Heart left ventricle (tissue), 16 donors: ENCODE results near the gene MGAT5. TPM values are rescaled to one million over a fixed set of nuclear protein-coding genes. Genes with fewer than 3 reads are reported as not detected.

ENCODE experiments used
- ATAC-seq, 4 donors: fragments of 200-7000 bp; cut with Tn5 transposase; one replicate each; pipeline ENCODE4 v1.9.1; 2020 to 2022; ENCODE audit warnings: moderate library complexity in 4 of 4, mild to moderate bottlenecking in 3 of 4, moderate number of reproducible peaks in 1 of 4
- DNase-seq, 5 donors: peaks; one replicate each; pipeline ENCODE4 v3.0.0-alpha.2; 2020
- H3K27ac ChIP-seq, 12 donors: fragments of 200-600 bp; sonication (generic) in 4 of 12; one replicate each; pipeline versions ENCODE4 v1.5.0 to v1.8.0; 2016 to 2022; ENCODE audit warnings: mild to moderate bottlenecking in 2 of 12
- H3K27me3 ChIP-seq, 9 donors: fragments of 200-600 bp; sonication (generic) in 2 of 9; one replicate each; pipeline versions ENCODE4 v1.5.1 to v1.8.0; 2016 to 2022; ENCODE audit warnings: mild to moderate bottlenecking in 3 of 9
- H3K36me3 ChIP-seq, 9 donors: fragments of 200-600 bp; sonication (generic) in 2 of 9; one replicate each; pipeline versions ENCODE4 v1.5.0 to v1.8.0; 2018 to 2022; ENCODE audit warnings: mild to moderate bottlenecking in 2 of 9
- H3K4me1 ChIP-seq, 12 donors: fragments of 200-600 bp; sonication (generic) in 4 of 12; one replicate each; pipeline versions ENCODE4 v1.5.0 to v1.8.0; 2016 to 2022; ENCODE audit warnings: mild to moderate bottlenecking in 3 of 12
- H3K4me3 ChIP-seq, 12 donors: fragments of 200-600 bp; sonication (generic) in 4 of 12; one replicate each; pipeline versions ENCODE4 v1.5.0 to v1.8.0; 2017 to 2022; ENCODE audit warnings: mild to moderate bottlenecking in 9 of 12, moderate library complexity in 4 of 12
- H3K9me3 ChIP-seq, 12 donors: fragments of 200-600 bp; sonication (generic) in 4 of 12; one replicate each; pipeline versions ENCODE4 v1.5.0 to v1.8.0; 2016 to 2022; ENCODE audit warnings: mild to moderate bottlenecking in 1 of 12
- POLR2A ChIP-seq, 2 donors: fragments of 450-650 bp; IDR thresholded peaks; one replicate each; pipeline ENCODE4 v1.6.1; 2017; ENCODE audit warnings: antibody characterized with exemption in 2 of 2, mild to moderate bottlenecking in 2 of 2, moderate library complexity in 2 of 2
- WGBS, 4 donors: extraction: QIAGEN DNeasy Blood & Tissue Kit in 2 of 4; methylation state at CpG; one replicate each; pipeline versions ENCODE4 v1.1.5 to v1.1.7; 2013 to 2018; 5-methylcytosine and 5-hydroxymethylcytosine counted together
- intact Hi-C, 10 donors: fragments of 100-400 bp; cut with DNase I; formaldehyde crosslinking; loops; one replicate each; pipeline versions ENCODE4 v1.11.1 to v1.14.2; 2022
- polyA plus RNA-seq, 2 donors: library from polyadenylated mRNA; stranded (reverse); fragments of 200-250 nt; gene quantifications; one replicate each; pipeline ENCODE4 v1.2.3, GENCODE V29; 2013
- total RNA-seq, 9 donors: library from RNA; depleted of rRNA in 2 of 9; stranded (reverse); fragments of >200 nt in 2 of 9; fragmentation: NEBNext Ultra II Directional in 3 of 9; extraction: Animal tissue kit (Norgen Biotek cat#: 25700) in 3 of 9; gene quantifications; one replicate each; pipeline versions ENCODE4 v1.1.0 to v1.2.4, GENCODE V29; 2016 to 2023
- TF ChIP-seq, protein P1 (sequence below), 12 donors: fragments of 200-600 bp; sonication (generic) in 4 of 12; IDR thresholded peaks; one replicate each; pipeline versions ENCODE4 v1.5.0 to v1.8.0; 2018 to 2022; ENCODE audit warnings: antibody characterized with exemption in 12 of 12, mild to moderate bottlenecking in 5 of 12
- donor health status: ischemic (EF 13 %, LVEDD 7.1; RV severe dilation, severe dysfunction).
- donor health status: healthy with polysubstance abuse.
- donor health status: DM: no; HTN: yes; CAD: no.
- donor health status: DM: no; HTN: no; CAD: no.
- donor health status: ischemic (EF 25% LVEDD 6.9; RV normal size, moderate dysfunction).
- donor health status: ischemic (EF 25% LVEDD 5.7; RV mildly dilated, moderate dysfunction).
- donor health status: healthy.
- donor health status: DM: yes; HTN: yes; CAD: no.
- donor health status: ischemic (EF 35%, LVEDD 5.7; RV mildly dilated, moderate dysfunction).
- donor health status: nonischemic (EF 11% LVEDD 7.7; RV severe dilation, severe dysfunction).
- donor health status: DM: yes; HTN: yes; CAD: no.
- donor health status: PGD.
- donor health status: ischemic (EF 29% LVEDD 5.4; RV normal size, mild dysfunction).
- donor health status: nonischemic (EF 23%, LVEDD 6.1; RV moderate dilation, normal function).

The MGAT5 gene
- total and polyA plus RNA-seq, 11 donors: 9.7 to 116 (median 79.3) TPM

DNA sequence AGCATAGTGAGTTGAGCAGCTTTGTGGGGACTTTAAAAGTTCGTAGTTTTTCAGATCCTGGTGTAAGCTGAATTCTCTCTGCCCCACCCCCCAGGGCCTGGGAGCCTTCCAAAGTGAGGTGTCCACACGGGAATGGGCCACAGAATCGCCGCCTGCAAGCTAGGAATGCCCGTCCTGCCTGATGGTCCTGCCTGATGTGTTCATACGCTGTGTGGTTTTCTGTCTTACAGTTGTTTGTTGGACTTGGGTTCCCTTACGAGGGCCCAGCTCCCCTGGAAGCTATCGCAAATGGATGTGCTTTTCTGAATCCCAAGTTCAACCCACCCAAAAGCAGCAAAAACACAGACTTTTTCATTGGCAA lies 158.7 kb downstream of the MGAT5 start:
- no peaks in the 10 kb centered on the region for H3K27me3 ChIP-seq
- H3K27ac ChIP-seq: no peak overlapping the region
- no peak for ATAC-seq
- H3K4me1 ChIP-seq: peaks cover 0 to 46% (median 38%) of the 10 kb centered on the region in 12 donors
- TF ChIP-seq, protein P1, sequence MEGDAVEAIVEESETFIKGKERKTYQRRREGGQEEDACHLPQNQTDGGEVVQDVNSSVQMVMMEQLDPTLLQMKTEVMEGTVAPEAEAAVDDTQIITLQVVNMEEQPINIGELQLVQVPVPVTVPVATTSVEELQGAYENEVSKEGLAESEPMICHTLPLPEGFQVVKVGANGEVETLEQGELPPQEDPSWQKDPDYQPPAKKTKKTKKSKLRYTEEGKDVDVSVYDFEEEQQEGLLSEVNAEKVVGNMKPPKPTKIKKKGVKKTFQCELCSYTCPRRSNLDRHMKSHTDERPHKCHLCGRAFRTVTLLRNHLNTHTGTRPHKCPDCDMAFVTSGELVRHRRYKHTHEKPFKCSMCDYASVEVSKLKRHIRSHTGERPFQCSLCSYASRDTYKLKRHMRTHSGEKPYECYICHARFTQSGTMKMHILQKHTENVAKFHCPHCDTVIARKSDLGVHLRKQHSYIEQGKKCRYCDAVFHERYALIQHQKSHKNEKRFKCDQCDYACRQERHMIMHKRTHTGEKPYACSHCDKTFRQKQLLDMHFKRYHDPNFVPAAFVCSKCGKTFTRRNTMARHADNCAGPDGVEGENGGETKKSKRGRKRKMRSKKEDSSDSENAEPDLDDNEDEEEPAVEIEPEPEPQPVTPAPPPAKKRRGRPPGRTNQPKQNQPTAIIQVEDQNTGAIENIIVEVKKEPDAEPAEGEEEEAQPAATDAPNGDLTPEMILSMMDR (IDR thresholded peaks at IDR 0.05): no peak
- TF ChIP-seq POLR2A (IDR thresholded peaks at IDR 0.05): no peak
- no peak for DNase-seq
- H3K36me3 ChIP-seq: peaks cover 0 to 27% (median 14%) of the 10 kb centered on the region in 9 donors
- H3K9me3 ChIP-seq: no peaks in the 10 kb centered on the region
- 72 to 91% (median 81%) methylated on average over 7 to 8 of the region's 8 CpGs for WGBS, 4 donors
- intact Hi-C loops: loop anchor here (1.0 to 10.0 kb wide), 12 partner anchors 35 to 528 kb away; no protein-coding TSS in a partner anchor
- no peak overlapping the region for H3K4me3 ChIP-seq

DNA sequence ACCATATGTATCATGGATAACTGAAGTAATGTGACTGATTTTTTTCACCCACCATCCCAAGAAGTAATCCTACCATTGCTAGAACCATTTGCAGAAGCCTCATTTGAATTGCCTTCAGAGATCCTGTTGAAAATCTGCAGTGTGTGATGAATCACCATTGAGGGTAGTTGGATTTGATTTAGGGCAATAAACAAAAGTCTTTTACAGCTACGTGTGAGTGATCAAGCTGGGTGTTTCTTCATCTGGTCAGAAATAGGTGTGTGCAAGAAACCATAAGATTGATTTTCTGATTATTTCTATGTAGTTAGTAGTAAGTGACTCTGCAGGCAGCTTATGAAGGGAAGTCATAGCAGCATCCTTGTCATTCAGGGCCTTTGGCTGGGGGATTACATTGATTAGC lies 159.6 kb downstream of the MGAT5 start:
- WGBS, 4 donors: 67 to 92% (median 83%) methylated on average over 1 of the region's 1 CpG
- H3K4me3 ChIP-seq: no peak overlapping the region
- peaks cover 0 to 39% (median 35%) of the 10 kb centered on the region in 12 donors for H3K4me1 ChIP-seq
- intact Hi-C loops: loop anchor here (2.0 to 10.0 kb wide), 10 partner anchors 36 to 529 kb away; no protein-coding TSS in a partner anchor
- DNase-seq (no peak), ATAC-seq (no peak)
- no peaks in the 10 kb centered on the region for H3K9me3 ChIP-seq
- no peak overlapping the region for H3K27ac ChIP-seq
- TF ChIP-seq, protein P1 (IDR thresholded peaks at IDR 0.05): no peak
- TF ChIP-seq POLR2A (IDR thresholded peaks at IDR 0.05): no peak
- H3K27me3 ChIP-seq: no peaks in the 10 kb centered on the region
- H3K36me3 ChIP-seq: peaks cover 0 to 24% (median 16%) of the 10 kb centered on the region in 9 donors

DNA sequence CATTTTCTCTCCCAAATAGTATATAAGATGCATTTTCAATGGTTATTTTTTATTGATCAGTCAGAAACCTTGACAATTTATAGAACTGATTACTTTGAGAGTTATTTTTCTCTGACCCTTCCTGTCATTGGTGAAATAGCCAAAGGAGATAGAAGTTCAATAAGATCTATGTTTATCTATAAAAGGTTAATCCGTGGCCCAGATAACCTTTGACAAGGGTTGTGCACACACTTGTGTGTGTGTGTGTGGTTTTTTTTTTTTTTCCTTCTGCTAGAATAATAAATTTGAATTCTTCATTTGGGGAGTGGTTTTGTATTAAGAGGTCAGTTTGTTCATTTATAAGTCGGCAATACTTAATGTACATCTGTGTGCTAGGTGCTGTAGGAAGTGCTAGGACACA lies 160.0 kb downstream of the MGAT5 start:
- no peaks in the 10 kb centered on the region for H3K9me3 ChIP-seq
- TF ChIP-seq, protein P1 (IDR thresholded peaks at IDR 0.05): no peak
- no peak for TF ChIP-seq POLR2A (IDR thresholded peaks at IDR 0.05)
- H3K4me1 ChIP-seq: peaks cover 0 to 34% (median 30%) of the 10 kb centered on the region in 12 donors
- no peak for ATAC-seq
- H3K4me3 ChIP-seq: no peak overlapping the region
- peaks cover 0 to 24% (median 17%) of the 10 kb centered on the region in 9 donors for H3K36me3 ChIP-seq
- 75 to 86% (median 79%) methylated on average over 2 of the region's 2 CpGs for WGBS, 4 donors
- DNase-seq: no peak
- H3K27ac ChIP-seq: no peak overlapping the region
- no peaks in the 10 kb centered on the region for H3K27me3 ChIP-seq
- intact Hi-C loops: loop anchor here (2.0 to 10.0 kb wide), 10 partner anchors 37 to 529 kb away; no protein-coding TSS in a partner anchor

DNA sequence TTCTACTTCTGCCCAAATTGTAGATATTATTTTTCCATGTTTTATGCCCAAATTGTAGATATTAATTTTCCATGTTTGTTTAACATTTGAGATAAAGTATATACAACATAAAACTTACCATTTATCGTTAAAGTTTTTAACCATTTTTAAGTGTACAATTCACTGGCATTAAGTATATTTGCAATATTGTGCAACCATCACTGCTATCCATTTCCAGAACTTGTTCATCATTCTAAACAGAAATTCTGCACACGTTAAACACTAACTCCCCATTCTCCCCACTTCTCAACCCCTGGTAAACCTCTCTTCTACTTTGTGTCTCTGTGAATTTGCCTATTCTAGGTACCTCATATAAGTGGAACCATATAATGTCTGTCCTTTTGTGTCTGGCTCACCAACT lies 162.1 kb downstream of the MGAT5 start:
- Histone ChIP-seq H3K4me1 (peaks cover 0 to 25% (median 13%) of the 10 kb centered on the region in 12 donors), H3K36me3 (peaks cover 0 to 24% (median 17%) of the 10 kb centered on the region in 9 donors), H3K4me3 (no peak overlapping the region), H3K9me3 (no peaks in the 10 kb centered on the region), H3K27me3 (no peaks in the 10 kb centered on the region), H3K27ac (no peak overlapping the region)
- TF ChIP-seq POLR2A (IDR thresholded peaks at IDR 0.05): no peak
- TF ChIP-seq, protein P1 (IDR thresholded peaks at IDR 0.05): no peak
- 91 to 95% (median 93%) methylated on average over 2 of the region's 2 CpGs for WGBS, 4 donors
- ATAC-seq (no peak), DNase-seq (no peak)
- intact Hi-C loops: loop anchor here in 5 of 10 donors (10.0 kb wide), 1 partner anchor 531 kb away; no protein-coding TSS in a partner anchor
